ENCODE results near the gene CCNF. TPM values are rescaled to one million over a fixed set of nuclear protein-coding genes. Genes with fewer than 3 reads are reported as not detected.

CCNF gene
- total and polyA plus RNA-seq, 10 of the 15 experiments (the other 5 are each of a cell fraction or from before 2014, with no cell fraction given) = 4.0 to 63.2 (median 27.5) TPM

DNA sequence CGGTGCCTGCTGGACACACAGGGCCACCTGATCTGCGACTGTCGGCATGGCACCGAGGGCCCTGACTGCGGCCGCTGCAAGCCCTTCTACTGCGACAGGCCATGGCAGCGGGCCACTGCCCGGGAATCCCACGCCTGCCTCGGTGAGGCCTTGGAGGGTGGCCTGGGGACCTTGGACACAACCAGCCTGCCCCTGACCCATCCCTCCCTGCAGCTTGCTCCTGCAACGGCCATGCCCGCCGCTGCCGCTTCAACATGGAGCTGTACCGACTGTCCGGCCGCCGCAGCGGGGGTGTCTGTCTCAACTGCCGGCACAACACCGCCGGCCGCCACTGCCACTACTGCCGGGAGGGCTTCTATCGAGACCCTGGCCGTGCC, 43.2 kb downstream of the CCNF start:
- CTCF ChIA-PET = no interaction called here
- DNase-seq (ENCODE audit: low read depth, low spot score) (no peak), ATAC-seq (no peak), FAIRE-seq (no peak)
- BruUV-seq (replicated peaks) = no TSS peak
- 95% methylated on average over 27 of the region's 27 CpGs for WGBS (ENCODE audit: insufficient coverage, insufficient replicate concordance, low lambda C conversion rate, missing lambda C conversion rate)
- Histone ChIP-seq H3K27me3 (replicated peaks in 1 of 2; ENCODE audit: control insufficient read depth in 2 of 2, insufficient read depth in 2 of 2, low read length in 1 of 2) (peaks cover 0 to 2% of the 10 kb centered on the region in 2 experiments; a peak in 1 of 4 replicates), H3K79me2 (ENCODE audit: control insufficient read depth, insufficient read depth, low read length) (no peaks in the 10 kb centered on the region), H3K9ac (ENCODE audit: control insufficient read depth, insufficient read depth, low read length) (no peak overlapping the region), H3K36me3 (ENCODE audit: control insufficient read depth in 2 of 2, insufficient read depth in 2 of 2, low read length in 1 of 2) (no peaks in the 10 kb centered on the region), H3K4me1 (ENCODE audit: control insufficient read depth, insufficient read depth, low read length) (peaks cover 20% of the 10 kb centered on the region), H3K4me2 (ENCODE audit: control insufficient read depth, insufficient read depth) (no peak overlapping the region), H2AFZ (ENCODE audit: control insufficient read depth, low read depth, low read length) (no peak overlapping the region), H3K27ac (ENCODE audit: control insufficient read depth, insufficient read depth) (no peak overlapping the region), H3K4me3 (no peak overlapping the region), H4K20me1 (ENCODE audit: control insufficient read depth, insufficient read depth) (no peaks in the 10 kb centered on the region), H3K9me3 (replicated peaks; ENCODE audit: control insufficient read depth, insufficient read depth, low read length) (no peaks in the 10 kb centered on the region)
- no peak for TF ChIP-seq ETV6 (conservative IDR thresholded peaks at IDR 0.05 in 1 of 2, IDR thresholded peaks at IDR 0.05 in 1 of 2; ENCODE audit: borderline replicate concordance in 1 of 2, low read depth in 1 of 2)
- TF ChIP-seq IKZF1 (conservative IDR thresholded peaks at IDR 0.05) = no peak
- TF ChIP-seq HDAC2 (IDR thresholded peaks at IDR 0.05) = no peak
- no peak for TF ChIP-seq GATAD2B (conservative IDR thresholded peaks at IDR 0.05; ENCODE audit: low read depth)
- TF ChIP-seq, protein P1, sequence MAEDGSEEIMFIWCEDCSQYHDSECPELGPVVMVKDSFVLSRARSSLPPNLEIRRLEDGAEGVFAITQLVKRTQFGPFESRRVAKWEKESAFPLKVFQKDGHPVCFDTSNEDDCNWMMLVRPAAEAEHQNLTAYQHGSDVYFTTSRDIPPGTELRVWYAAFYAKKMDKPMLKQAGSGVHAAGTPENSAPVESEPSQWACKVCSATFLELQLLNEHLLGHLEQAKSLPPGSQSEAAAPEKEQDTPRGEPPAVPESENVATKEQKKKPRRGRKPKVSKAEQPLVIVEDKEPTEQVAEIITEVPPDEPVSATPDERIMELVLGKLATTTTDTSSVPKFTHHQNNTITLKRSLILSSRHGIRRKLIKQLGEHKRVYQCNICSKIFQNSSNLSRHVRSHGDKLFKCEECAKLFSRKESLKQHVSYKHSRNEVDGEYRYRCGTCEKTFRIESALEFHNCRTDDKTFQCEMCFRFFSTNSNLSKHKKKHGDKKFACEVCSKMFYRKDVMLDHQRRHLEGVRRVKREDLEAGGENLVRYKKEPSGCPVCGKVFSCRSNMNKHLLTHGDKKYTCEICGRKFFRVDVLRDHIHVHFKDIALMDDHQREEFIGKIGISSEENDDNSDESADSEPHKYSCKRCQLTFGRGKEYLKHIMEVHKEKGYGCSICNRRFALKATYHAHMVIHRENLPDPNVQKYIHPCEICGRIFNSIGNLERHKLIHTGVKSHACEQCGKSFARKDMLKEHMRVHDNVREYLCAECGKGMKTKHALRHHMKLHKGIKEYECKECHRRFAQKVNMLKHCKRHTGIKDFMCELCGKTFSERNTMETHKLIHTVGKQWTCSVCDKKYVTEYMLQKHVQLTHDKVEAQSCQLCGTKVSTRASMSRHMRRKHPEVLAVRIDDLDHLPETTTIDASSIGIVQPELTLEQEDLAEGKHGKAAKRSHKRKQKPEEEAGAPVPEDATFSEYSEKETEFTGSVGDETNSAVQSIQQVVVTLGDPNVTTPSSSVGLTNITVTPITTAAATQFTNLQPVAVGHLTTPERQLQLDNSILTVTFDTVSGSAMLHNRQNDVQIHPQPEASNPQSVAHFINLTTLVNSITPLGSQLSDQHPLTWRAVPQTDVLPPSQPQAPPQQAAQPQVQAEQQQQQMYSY (CRISPR knock-in tag; IDR thresholded peaks at IDR 0.05) = no peak
- no peak for TF ChIP-seq CEBPB (IDR thresholded peaks at IDR 0.05; ENCODE audit: borderline replicate concordance in 1 of 2, low read depth in 2 of 2, low read length in 2 of 2)
- in situ Hi-C loops (cut with MboI) = no loop called here
- intact Hi-C loops (cut with micrococcal nuclease; ENCODE audit: unreplicated experiment) = no loop called here
- POLR2A ChIA-PET = interaction anchor here (0.9 kb wide), 1 partner anchor 13 kb away, joined by 3 read pairs; the partner anchor contains the start of gene TEDC2
- RAD21 ChIA-PET (ENCODE audit: unreplicated experiment) = interaction anchor here (2.2 kb wide), 1 partner anchor 42 kb away, joined by 6 read pairs; no protein-coding TSS in a partner anchor
- SMC1A ChIA-PET (ENCODE audit: uncharacterized antibody, unreplicated experiment) = no interaction called here
